ENCODE measurements around the gene CD58. TPM values are rescaled to one million over a fixed set of nuclear protein-coding genes. Genes with fewer than 3 reads are reported as not detected.

Gene CD58
- total RNA-seq, 8 experiments from 2014 or later = 2.5 to 64.5 (median 12.8) TPM

GRCh38 chr1:116477429-116477828 lies 93.4 kb downstream of the CD58 start:
- in situ Hi-C loops (cut with MboI; ENCODE audit: low pct_unique_long_range_greater_than_20kb in 2 of 9, low sequenced_read_pairs in 9 of 9, unreplicated experiment in 9 of 9) = loop anchor here in 4 of 9 experiments (25.0 kb wide), 3 partner anchors 315 to 665 kb away; no protein-coding TSS in a partner anchor
- no peak overlapping the region for H3K4me3 ChIP-seq
- WGBS, 10 experiments = 60 to 100% (median 100%) methylated on average over 1 to 3 of the region's 3 CpGs; no CpG with 5 or more reads in 4 of the 10 experiments
- H3K27ac ChIP-seq = no peak overlapping the region
- no peak for ATAC-seq (replicated peaks in 6 of 8)
- H3K4me1 ChIP-seq (replicated peaks in 1 of 2) = peaks cover 1 to 6% of the 10 kb centered on the region in 2 donors

GRCh38 chr1:116476321-116476720 lies 94.5 kb downstream of the CD58 start:
- Histone ChIP-seq H3K4me3 (no peak overlapping the region), H3K4me1 (replicated peaks in 1 of 2) (peaks cover 9% of the 10 kb centered on the region in 2 donors), H3K27ac (no peak overlapping the region)
- WGBS, 10 experiments = 57 to 100% (median 90%) methylated on average over 1 to 3 of the region's 3 CpGs; no CpG with 5 or more reads in 4 of the 10 experiments
- no peak for ATAC-seq (replicated peaks in 6 of 8)
- in situ Hi-C loops (cut with MboI; ENCODE audit: low pct_unique_long_range_greater_than_20kb in 2 of 9, low sequenced_read_pairs in 9 of 9, unreplicated experiment in 9 of 9) = loop anchor here in 4 of 9 experiments (25.0 kb wide), 3 partner anchors 314 to 664 kb away; no protein-coding TSS in a partner anchor

GRCh38 chr1:116475850-116476218 lies 95.0 kb downstream of the CD58 start:
- no peak for ATAC-seq (replicated peaks in 6 of 8)
- peaks cover 10 to 12% of the 10 kb centered on the region in 2 donors for H3K4me1 ChIP-seq (replicated peaks in 1 of 2)
- H3K4me3 ChIP-seq = no peak overlapping the region
- 85 to 92% (median 90%) methylated on average over 2 to 6 of the region's 7 CpGs; no CpG with 5 or more reads in 6 of the 10 experiments for WGBS, 10 experiments
- H3K27ac ChIP-seq = no peak overlapping the region
- in situ Hi-C loops (cut with MboI; ENCODE audit: low pct_unique_long_range_greater_than_20kb in 2 of 9, low sequenced_read_pairs in 9 of 9, unreplicated experiment in 9 of 9) = loop anchor here in 4 of 9 experiments (25.0 kb wide), 3 partner anchors 314 to 664 kb away; no protein-coding TSS in a partner anchor

DNA sequence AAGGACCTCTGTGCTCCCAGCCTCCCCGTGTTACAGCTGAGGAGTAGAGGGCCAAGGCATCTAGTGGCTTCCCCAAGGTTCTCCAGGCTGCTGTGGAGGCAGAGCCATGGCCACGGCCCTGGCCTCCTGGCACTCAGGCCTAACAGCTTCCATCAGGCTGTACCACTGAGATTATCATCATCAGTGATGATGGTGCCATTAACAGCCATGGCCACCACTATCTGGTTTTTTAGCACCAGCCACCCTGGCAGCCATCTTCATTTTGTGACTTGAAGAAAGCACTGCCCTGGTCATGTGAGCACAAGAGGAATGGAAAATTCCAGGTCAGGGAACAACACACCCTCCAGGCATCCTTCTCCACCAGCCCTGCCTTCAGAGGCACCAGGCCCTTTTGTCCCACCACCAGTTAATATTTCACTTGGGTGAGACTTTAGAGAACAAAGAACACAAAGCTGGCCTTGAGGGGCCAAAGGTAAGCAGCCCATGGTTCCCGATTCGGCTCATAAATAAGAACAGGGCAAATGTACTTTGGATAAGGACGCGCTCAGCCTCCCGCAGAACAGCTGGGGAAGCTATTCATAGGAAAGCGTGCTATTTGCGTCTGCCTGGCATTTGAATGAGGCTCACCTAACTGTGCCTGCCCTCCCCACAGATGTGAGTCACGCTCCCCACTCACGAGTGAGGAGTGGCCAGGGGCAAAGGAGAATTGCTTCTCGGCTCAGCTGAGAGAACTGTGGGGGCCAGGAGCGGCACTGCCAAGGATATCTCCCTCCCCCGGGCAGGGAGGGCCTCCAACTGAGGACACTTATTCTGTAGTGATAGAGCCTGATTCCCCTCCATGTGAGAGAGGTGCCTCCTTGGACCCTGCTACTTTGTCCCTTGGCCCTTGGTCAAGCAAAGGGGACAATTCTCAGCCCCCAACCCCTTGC lies 95.6 kb downstream of the CD58 start:
- Histone ChIP-seq H3K4me3 (no peak overlapping the region), H3K27ac (no peak overlapping the region), H3K4me1 (replicated peaks in 1 of 2) (peaks cover 10 to 12% of the 10 kb centered on the region in 2 donors)
- in situ Hi-C loops (cut with MboI; ENCODE audit: low pct_unique_long_range_greater_than_20kb in 2 of 9, low sequenced_read_pairs in 9 of 9, unreplicated experiment in 9 of 9) = loop anchor here in 4 of 9 experiments (25.0 kb wide), 3 partner anchors 313 to 663 kb away; no protein-coding TSS in a partner anchor
- 39 to 100% (median 53%) methylated on average over 1 to 11 of the region's 14 CpGs; no CpG with 5 or more reads in 2 of the 10 experiments for WGBS, 10 experiments
- peak in 5 of 8 experiments; percentile 33 to 59 (median 53) for ATAC-seq (replicated peaks in 6 of 8)

GRCh38 chr1:116472431-116472961 lies 98.3 kb downstream of the CD58 start:
- ATAC-seq (replicated peaks in 6 of 8) = peak in 5 of 8 experiments; percentile 38 to 82 (median 53)
- Histone ChIP-seq H3K4me3 (no peak overlapping the region), H3K4me1 (replicated peaks in 1 of 2) (peaks cover 10 to 12% of the 10 kb centered on the region in 2 donors), H3K27ac (no peak overlapping the region)
- in situ Hi-C loops (cut with MboI; ENCODE audit: low pct_unique_long_range_greater_than_20kb in 2 of 9, low sequenced_read_pairs in 9 of 9, unreplicated experiment in 9 of 9) = no loop called here
- WGBS, 10 experiments = 11 to 89% (median 59%) methylated on average over 1 to 3 of the region's 3 CpGs; no CpG with 5 or more reads in 4 of the 10 experiments

- ATAC-seq (replicated peaks in 6 of 8) = no peak
These were observed 99.6 kb downstream of the CD58 start for GRCh38 chr1:116471241-116471640.

GRCh38 chr1:116470671-116471070 lies 100.2 kb downstream of the CD58 start:
- no peak overlapping the region for H3K27ac ChIP-seq
- no peak overlapping the region for H3K4me3 ChIP-seq
- WGBS, 10 experiments = 67 to 100% (median 100%) methylated on average over 1 of the region's 1 CpG; no CpG with 5 or more reads in 2 of the 10 experiments
- H3K4me1 ChIP-seq (replicated peaks in 1 of 2) = peaks cover 10 to 12% of the 10 kb centered on the region in 2 donors
- ATAC-seq (replicated peaks in 6 of 8) = no peak
- in situ Hi-C loops (cut with MboI; ENCODE audit: low pct_unique_long_range_greater_than_20kb in 2 of 9, low sequenced_read_pairs in 9 of 9, unreplicated experiment in 9 of 9) = no loop called here

More at GRCh38 chr1:116471241-116471640, 99.6 kb downstream of the CD58 start:
- Histone ChIP-seq H3K4me1 (replicated peaks in 1 of 2) (peaks cover 10 to 12% of the 10 kb centered on the region in 2 donors), H3K27ac (no peak overlapping the region), H3K4me3 (no peak overlapping the region)
- in situ Hi-C loops (cut with MboI; ENCODE audit: low pct_unique_long_range_greater_than_20kb in 2 of 9, low sequenced_read_pairs in 9 of 9, unreplicated experiment in 9 of 9) = no loop called here
- 10 to 100% (median 80%) methylated on average over 1 to 4 of the region's 4 CpGs; no CpG with 5 or more reads in 2 of the 10 experiments for WGBS, 10 experiments

- no peak for ATAC-seq (replicated peaks in 6 of 8)
- 79 to 100% (median 98%) methylated on average over 1 to 2 of the region's 2 CpGs; no CpG with 5 or more reads in 2 of the 10 experiments for WGBS, 10 experiments
- Histone ChIP-seq H3K4me1 (replicated peaks in 1 of 2) (peaks cover 2 to 8% of the 10 kb centered on the region in 2 donors), H3K27ac (no peak overlapping the region), H3K4me3 (no peak overlapping the region)
- in situ Hi-C loops (cut with MboI; ENCODE audit: low pct_unique_long_range_greater_than_20kb in 2 of 9, low sequenced_read_pairs in 9 of 9, unreplicated experiment in 9 of 9) = no loop called here
These were observed 103.8 kb downstream of the CD58 start for GRCh38 chr1:116466810-116467557.

GRCh38 chr1:116465845-116466685 lies 104.8 kb downstream of the CD58 start:
- peak in 2 of 8 experiments; percentile 23 to 43 for ATAC-seq (replicated peaks in 6 of 8)

DNA sequence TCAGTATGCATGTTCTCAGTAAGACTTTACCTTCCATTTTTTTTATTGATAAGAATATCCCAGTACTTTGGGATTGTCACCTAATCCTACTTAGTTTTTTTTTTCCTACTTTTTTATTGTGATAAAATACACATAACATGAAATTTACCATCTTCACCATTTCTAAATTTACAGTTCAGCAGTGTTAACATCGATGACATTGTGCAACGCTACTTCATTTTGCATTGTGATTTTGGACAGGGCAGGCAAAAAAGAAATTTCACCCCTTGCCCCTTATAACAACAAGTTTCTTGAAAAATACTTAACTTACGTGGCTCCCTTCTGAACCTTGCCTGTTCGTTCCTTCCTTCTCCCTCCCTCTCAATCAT lies 105.4 kb downstream of the CD58 start:
- WGBS, 10 experiments = 42 to 100% (median 73%) methylated on average over 3 to 4 of the region's 4 CpGs
- in situ Hi-C loops (cut with MboI; ENCODE audit: low pct_unique_long_range_greater_than_20kb in 2 of 9, low sequenced_read_pairs in 9 of 9, unreplicated experiment in 9 of 9) = no loop called here
- H3K4me1 ChIP-seq (replicated peaks in 1 of 2) = no peaks in the 10 kb centered on the region
- H3K27ac ChIP-seq = no peak overlapping the region
- no peak for ATAC-seq (replicated peaks in 6 of 8)
- no peak overlapping the region for H3K4me3 ChIP-seq

More at GRCh38 chr1:116465845-116466685, 104.8 kb downstream of the CD58 start:
- Histone ChIP-seq H3K4me1 (replicated peaks in 1 of 2) (peaks cover 0 to under 1% of the 10 kb centered on the region in 2 donors), H3K27ac (no peak overlapping the region), H3K4me3 (no peak overlapping the region)
- WGBS, 10 experiments = 30 to 100% (median 68%) methylated on average over 1 to 10 of the region's 10 CpGs
- in situ Hi-C loops (cut with MboI; ENCODE audit: low pct_unique_long_range_greater_than_20kb in 2 of 9, low sequenced_read_pairs in 9 of 9, unreplicated experiment in 9 of 9) = no loop called here

Data from motor neuron (in vitro differentiated cells).